Uterus (tissue), 2 donors: ENCODE results near the gene ARHGAP15.

Experiments
- CTCF ChIP-seq, 4 experiments: fragments of 200-600 bp in 2 of 4; fragments of 450-650 bp in 2 of 4; sonication (generic) in 2 of 4; IDR thresholded peaks; one replicate each; pipeline ENCODE4 v1.5.1; 2016 to 2019; ENCODE audit warnings: antibody characterized with exemption in 4 of 4, mild to moderate bottlenecking in 2 of 4, moderate library complexity in 1 of 4
- POLR2A ChIP-seq, 2 donors: fragments of 450-650 bp; IDR thresholded peaks; one replicate each; pipeline ENCODE4 v1.6.1; 2016; ENCODE audit warnings: antibody characterized with exemption in 2 of 2, mild to moderate bottlenecking in 1 of 2, moderate library complexity in 1 of 2

- TF ChIP-seq CTCF (IDR thresholded peaks at IDR 0.05) = no peak
- no peak for TF ChIP-seq POLR2A (IDR thresholded peaks at IDR 0.05)
These were observed 15.7 kb downstream of the ARHGAP15 start for GRCh38 chr2:143144813-143145455.
